Measurements from ENCODE around the gene GPM6B.
"Not testable (repeated sequence)": the region's sequence is repeated elsewhere in the genome, so short reads cannot be mapped to it uniquely, and the experiment has no call there.

Gene GPM6B

DNA sequence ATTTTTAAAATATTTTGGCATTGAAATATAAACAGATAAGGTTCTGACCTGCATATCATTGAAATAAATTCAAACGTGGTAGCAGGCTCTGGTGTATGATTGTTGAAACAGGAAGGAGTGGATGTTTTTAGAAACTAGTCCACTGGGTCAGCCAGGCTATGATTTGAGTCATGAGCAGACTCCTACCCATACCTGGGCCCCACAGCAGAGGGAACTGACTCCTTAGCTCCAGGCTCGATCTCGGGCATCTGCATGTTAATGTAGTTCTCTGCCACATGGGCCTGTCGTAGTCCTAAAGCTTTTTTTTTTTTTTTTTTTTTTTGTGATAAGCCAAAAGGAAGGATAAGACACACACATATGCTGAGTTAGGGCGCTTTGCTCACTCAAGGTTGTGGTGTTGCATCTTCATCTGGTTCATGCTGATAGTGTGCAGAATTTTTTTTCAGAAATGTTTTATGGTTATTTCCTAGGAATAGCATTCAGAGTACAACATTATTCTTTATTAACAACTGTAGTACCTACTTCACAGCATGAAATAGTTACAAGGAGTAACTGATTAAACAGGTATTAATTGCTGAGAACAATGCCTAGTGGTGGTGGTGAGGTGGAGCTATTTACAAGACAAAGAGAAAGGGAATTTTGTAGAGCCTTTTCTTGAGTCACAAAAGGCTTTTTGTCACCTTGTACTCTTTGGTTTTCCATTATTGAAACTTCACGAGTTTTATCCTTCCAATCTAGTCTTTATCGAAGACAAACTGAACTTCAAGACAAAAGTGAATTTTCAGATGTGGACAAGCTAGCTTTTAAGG, 55.1 kb downstream of the GPM6B start:
- DNase-seq: peak; percentile 30

DNA sequence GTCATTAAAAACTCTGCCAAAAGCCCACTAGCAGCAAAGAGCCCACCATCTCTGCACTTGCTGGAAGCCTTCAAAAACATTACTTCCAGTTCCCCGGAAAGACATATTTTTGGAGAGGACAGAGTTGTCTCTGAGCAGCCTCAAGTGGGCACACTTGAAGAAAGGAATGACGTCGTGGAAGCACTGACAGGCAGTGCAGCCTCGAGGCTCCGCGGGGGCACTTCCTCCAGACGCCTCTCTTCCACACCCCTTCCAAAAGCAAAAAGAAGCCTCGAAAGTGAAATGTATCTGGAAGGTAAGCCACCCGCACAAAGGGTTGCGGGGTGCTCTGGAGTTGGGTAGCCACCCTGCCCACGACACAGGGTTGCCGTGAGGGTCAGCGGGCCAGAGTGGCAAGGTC, 56.5 kb downstream of the GPM6B start:
- DNase-seq: no peak

DNA sequence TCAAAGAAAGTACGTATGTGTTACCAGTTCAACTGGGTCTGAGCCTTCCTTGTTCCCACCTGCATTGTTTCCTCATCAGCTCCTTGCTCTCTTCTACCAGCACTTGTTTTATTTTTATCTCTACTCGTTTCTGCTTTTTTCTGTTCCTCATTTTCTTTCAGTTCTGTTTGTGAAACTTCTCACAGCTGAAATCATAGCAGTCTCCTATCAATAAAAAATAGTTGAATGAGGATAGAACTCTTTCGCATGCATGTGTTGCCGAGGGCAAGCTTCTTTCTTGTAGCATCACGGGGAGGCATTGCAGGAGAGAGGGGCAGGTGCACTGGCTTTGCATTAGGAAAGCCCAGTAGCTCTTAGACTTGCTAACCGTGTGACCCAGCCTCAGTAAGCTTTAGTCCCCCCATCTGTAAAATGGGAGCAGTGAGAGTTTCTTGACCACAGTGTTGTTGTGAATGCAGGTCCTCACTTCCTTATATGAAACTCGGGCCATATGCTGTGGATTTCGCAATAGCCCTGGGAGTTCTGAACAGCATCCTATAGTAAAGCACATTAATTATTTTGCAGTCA, 57.7 kb downstream of the GPM6B start:
- no peak for DNase-seq

DNA sequence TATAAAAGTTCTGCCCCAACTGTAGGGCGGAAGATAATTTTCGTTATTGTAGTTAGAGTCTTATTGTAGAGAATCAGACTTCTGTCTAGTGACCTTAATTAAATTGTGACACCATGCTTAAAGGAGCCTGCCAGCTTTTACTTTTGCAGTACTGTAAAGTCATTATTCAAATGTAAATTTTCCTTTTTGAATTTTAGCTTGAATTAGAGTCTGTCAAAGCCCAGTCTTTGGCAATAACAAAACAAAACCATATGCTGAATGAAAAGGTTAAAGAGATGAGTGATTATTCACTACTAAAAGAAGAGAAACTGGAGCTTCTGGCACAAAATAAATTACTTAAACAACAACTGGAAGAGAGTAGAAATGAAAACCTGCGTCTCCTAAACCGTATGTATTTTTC, 60.5 kb downstream of the GPM6B start:
- no peak for DNase-seq

DNA sequence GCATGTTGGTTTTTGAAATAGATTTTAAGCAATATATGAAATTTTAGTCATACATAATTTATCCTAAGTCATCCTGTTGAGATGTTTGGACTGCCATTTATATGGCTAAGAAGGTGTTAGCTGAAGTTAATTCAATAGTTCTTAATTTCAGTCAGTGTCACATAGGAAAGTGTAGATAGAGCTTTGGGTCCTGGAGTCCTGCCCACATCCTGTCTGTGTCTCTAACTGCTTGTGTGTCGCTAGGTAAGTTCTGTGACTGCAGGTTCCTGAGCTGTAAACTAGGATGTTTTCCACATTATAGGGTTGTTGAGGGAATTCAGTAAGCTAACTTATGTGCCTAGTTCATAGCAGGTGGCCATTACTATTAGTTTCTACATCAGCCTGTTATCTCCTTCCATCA, 61.6 kb downstream of the GPM6B start:
- peak; percentile 32 for DNase-seq

DNA sequence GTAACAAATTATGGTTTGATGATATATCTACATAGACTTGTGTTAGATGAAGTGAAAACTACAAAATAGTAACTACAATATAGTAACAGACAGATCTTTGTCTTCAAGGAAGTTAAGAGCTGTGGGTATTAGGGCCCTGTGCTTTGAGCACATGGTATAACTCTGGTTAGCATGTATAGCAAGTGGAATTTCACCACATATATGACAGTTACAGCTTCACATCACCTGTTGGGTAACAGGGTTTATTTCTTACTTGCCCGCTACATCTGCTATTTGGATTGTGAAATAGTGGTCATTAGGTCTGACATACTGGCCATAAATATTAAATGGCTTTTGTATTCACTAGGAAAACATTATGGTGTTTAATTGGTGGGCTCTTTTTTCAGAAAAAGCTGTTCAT, 62.1 kb downstream of the GPM6B start:
- DNase-seq: no peak

DNA sequence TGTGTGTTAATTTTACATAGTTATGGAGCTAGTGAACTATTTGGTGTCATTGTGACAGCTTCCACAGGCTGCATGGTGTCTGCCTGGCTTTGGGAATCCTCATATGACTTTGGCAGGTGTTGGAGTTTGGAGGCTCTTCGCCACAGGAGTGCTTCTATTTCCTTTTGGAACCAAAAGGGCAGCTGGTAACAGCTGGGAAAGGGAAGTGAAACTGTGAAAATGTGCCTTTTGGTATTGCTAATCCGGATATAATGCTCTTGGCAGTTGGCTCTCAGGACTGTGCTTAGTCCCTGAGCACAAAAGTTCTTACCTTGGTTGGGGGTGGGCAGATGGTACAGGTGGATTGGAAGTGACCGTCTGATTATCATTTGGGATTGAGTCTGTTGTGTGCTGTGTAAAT, 64.2 kb downstream of the GPM6B start:
- no peak for DNase-seq

DNA sequence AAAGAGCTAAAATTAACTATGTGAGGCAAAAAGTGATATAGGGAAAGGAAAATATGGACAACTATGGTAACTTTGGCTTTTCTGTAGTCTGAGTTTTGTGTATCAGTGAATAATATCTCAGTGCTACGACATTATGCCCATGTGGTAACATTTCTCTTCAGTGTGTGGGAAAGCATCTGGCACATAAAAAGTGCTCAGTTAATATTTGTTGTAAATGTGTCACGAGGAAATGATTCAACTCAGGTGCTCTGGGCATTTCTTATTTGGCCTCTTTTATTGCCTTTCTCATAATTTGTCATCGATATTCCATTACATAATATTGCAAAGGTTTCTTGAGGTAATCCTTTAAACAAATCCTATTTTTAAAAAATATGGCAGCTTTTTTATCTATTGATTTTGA, 64.8 kb downstream of the GPM6B start:
- no peak for DNase-seq

DNA sequence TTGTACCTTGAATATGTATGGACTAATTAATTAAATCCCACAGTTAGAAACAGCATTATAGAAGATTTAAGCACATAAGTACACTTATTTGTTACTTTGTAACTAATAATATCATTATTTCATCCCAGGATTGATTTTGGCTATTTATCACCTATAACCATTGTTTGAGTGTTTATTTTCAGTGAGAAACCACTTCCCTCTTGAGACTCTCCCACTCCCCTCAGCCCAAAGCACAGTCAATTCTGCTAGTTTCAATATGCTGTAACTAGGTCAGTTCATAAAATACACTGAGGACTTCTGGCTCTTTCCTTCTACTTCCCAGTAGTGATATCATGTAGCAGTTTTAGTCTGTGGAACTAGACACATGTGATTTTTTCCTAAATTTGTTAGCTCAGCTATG, 66.1 kb downstream of the GPM6B start:
- peak; percentile 32 for DNase-seq

DNA sequence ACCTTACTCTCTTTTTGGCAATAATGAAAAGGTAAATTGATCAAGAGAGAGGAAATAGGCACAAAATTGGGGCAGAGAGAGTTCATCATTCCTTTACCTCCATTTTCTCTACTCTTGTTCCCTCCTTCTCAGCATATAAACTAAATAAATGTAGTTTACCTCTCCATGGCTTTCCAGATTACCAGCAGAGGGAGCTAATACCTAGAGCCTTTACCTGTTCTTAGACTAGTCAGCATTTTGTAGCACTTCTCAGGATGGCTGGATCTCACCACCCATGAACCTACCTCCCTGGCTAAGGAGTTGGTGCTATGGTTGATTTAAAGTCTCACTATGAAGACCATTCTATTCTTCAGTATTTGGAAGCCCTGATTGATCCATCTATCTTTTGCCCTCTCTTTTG, 66.7 kb downstream of the GPM6B start:
- DNase-seq: peak; percentile 62

DNA sequence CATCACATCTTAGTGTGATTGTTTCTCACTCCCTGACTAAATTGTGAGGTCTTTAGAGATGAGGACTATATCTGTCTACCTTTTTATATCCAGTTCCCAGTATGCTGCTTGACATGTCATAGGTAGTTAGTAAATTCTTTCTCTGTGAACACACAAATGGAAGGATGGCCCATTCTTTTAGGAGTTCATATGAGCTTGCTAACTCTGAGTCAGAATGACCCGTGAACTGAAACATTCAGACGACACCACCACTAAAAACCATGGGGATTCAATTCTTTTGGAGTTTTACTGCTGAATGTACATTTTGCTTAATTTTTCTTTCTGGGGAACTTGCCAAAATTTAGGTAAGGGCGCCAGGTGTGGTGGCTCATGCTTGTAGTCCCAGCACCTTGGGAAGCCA, 68.4 kb downstream of the GPM6B start:
- no peak for DNase-seq

DNA sequence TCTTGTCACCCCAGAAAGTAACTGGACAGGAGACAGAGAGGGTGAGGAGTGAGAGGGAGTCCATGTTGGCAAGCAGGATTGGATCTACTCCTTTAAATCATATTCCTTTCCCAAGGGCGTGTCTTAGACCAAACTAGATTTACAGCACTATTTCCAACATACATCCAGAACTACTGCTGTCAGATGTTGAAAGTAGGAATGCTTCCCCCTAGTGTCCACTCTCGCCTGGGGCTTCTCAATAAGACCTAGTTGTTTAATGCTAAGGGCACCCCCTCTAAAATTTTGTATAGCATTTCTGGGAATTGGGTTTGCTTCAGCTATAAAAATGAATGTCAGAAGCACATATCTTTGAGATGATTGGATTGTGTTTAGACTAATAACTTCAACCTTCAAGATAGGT, 69.1 kb downstream of the GPM6B start:
- DNase-seq: peak; percentile 24

DNA sequence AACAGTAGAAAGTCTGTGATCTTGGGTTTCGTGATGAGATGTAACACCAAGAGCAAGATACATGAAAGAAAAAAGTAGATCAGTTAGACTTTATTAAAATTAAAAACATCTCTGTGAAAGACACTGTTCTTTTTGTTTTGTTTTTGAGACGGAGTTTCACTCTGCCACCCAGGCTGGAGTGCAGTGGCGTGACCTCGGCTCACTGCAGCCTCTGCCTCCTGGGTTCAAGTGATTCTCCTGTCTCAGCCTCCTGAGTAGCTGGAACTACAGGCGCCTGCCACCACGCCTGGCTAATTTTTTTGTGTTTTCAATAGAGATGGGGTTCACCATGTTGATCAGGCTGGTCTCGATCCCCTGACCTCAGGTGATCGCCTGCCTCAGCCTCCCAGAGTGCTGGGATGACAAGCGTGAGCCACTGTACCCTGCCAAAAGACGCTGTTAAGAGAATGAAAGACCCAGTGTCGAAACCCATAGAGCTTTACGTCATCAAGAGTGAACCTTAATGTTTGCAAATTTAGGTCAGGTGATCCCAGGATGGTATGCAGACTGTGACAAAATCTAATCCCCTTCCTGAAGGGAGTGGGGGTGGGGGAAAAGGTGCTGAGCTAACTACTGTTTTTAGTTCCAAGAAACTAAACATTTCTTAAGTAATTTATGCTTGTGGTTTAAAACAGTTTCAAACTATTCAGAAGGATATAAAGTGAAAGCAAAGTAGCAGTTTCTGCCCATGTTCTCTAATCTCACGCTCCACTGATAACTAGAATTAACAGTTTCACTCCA, 74.3 kb downstream of the GPM6B start:
- DNase-seq: peak; percentile 76

DNA sequence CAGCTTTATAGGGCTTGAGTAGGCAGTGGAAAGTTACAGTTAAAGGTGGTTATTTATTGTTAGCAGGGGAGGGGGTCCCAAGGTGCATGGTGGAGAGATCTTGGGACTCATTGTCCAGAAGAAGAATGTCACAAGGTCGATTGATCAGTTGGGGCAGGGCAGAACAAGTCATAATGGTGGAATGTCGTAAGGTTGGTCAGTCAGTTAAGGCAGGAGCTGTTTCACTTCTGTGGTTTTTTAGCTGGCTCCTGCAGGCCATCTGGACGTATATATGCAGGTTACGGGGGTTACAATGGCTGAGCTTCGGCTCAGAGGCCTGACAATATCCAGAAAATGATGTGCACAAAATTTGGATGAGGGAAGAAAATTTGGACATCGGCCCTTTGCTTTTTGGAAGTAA, 75.2 kb downstream of the GPM6B start:
- no peak for DNase-seq

DNA sequence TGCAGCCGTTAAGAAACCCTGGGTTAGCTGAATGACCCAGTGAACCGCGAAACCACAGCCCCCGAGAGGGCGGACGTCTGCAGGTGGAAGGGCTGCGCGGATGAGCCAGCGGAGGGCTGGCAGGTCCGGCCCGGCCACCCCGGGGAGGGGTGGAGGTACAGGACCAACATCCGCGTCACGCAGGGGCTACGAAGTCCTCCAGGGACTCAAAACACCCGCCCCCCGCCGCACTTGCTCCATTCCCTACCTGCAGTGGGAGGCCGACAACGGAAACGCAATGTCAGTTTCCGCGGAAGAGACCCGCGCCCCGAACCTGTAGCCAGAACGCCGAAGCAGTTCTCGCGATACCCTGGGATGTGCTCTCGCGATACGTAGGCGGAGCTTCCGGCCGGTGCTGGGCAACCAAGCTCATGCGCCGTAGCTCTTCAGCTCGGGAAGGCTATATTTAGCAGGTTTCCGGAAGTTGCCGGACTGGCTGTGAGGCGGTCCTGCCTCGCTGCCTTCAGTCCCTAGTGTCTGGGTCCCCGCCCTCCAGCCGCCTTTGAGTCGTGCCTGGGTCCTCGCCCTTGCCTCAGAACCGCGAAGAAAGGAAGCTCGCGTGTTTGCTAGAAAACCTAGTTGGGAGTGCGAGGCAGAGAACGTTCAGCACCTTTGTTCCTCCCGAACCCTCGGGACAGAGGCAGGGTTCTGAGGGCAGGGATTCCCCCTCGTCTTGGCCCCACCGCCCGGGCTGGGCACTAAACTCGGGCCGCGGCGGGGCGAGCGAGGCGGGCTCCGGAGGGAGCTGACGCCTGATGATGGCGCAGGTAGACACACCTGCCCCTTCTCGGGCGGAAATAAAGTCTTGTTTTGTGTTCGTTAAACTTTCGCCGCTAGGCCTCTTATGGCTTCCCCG, 82.4 kb downstream of the GPM6B start, which contains the start of the genes OFD1 and TRAPPC2:
OFD1 (plus strand) TSS at position 471 of the 895 bp plus-strand sequence; CDS start at position 795, 324 bp downstream.
TRAPPC2 (minus strand) TSS at position 343 of the 895 bp plus-strand sequence. CDS start 14,657 bp downstream, outside the sequence.
- peak; percentile 96 for DNase-seq

DNA sequence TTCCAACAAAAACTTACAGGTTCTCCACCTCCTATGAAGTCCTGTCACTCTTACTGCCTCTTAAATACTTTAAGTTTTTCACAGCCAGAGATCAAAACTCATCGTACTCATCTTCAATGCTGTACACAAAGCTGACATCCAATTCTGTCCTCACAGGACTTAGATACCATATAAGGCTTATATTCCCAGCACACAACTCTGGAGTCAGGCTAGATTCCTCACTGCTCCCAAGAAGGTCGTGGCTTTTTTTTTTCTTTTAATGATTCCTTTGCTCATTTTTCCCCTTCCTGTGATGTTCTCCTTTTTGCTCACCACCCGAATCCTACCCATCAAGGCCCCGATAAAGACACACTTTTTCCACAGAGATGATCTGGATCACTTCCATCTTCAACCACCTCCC, 83.4 kb downstream of the GPM6B start:
- DNase-seq: no peak

DNA sequence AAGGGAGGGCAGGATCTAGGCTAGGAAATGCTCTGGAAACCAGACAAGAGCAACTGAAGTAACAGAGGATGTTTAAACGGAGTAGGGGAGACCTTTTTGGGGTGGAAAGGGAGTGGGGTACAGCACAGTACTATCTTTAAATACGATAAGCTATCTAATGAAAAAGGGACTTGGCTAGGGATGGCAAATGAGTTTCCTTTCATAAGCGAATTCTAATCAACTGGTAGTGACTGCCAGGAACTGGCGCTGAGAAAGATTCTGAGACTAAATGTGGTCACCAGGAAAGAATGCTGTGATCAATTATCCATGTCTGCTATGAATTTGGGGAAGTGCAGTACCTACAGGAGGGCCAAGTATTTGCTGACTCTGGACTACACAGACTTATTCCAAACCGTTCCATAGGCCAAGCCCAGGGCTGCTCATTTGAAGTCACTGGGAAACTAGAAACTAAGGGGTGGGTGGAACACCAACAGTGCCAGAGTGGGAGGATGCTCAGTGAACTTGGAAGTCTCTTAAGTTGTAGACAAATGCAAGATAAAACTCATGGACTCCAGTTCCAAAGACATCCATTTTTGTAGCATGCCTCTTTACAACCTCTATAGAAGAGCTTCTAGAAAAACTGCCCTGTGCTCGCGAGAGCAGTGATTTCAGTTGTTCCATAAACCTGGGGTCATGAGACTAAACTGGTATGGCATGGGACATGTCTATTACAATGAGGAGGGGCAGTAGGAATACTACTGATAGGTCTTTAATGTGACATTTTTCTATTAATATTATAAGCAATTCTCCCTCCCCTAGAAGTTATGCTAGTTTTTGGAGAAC, 84.4 kb downstream of the GPM6B start:
- no peak for DNase-seq

DNA sequence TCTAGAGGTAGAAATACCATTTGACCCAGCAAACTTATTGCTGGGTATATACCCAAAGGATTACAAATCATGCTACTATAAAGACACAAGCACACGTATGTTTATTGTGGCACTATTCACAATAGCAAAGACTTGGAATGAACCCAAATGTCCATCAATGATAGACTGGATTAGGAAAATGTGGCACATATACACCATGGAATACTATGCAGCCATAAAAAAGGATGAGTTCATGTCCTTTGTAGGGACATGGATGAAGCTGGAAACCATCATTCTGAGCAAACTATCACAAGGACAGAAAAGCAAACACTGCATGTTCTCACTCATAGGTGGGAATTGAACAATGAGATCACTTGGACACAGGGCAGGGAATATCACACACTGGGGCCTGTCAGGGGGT, 86.4 kb downstream of the GPM6B start:
- DNase-seq: not testable (repeated sequence)

DNA sequence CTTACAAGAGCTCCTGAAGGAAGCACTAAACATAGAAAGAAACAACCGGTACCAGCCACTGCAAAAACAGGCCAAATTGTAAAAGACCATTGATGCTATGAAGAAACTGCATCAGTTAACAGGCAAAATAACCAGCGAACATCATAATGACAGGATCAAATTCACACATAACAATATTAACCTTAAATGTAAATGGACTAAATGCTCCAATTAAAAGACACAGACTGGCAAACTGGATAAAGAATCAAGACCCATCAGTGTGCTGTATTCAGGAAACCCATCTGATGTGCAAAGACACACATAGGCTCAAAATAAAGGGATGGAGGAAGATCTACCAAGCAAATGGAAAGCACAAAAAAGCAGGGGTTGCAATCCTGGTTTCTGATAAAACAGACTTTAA, 90.3 kb downstream of the GPM6B start:
- DNase-seq: not testable (repeated sequence)

DNA sequence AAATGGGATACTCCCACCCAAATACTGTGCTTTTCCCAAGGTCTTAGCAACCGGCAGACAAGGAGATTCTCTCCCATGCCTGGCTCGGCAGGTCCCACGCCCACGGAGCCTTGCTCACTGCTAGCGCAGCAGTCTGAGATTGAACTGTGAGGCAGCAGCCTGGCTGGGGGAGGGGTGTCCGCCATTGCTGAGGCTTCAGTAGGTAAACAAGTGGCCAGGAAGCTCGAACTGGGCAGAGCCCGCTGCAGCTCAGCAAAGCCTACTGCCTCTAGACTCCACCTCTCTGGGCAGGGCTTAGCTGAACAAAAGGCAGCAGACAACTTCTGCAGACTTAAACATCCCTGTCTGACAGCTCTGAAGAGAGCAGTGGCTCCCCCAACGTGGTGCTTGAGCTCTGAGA, 92.0 kb downstream of the GPM6B start:
- DNase-seq: peak; percentile 23

DNA sequence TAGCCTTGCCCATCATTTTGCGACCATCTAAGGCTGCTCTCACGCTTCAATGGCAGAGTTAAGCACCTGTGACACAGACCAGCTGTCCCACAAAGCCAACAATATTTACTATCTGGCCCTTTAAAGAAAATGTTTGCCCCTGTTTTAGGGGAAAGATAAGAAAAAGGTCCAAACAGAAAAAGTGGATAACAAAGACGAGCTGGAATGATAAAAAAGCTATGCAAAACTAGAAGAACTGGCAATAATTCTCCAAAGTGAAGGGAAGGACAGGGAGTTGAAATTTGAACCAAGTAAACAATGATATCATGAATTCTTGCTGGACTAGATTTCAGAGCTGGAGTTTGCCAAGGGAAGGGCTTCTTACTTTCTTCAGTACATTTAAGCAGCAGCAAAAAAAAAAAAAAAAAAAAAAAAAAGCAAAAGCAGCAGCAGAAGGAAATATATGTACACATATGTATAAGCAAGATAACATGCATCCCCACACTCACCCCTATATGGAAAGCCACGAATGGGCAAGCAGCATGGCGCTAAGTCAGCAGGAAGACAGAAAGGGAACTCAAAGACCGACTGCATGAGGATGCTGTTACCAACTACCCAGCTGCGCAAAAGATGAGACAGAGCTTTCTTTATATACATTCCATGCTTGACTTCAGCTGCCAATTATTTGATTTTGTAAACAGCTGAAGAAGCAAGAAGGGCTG, 94.9 kb downstream of the GPM6B start:
- DNase-seq: no peak

Measured in activated CD4-positive, alpha-beta T cell treated with anti-CD3 and anti-CD28 coated beads, Interleukin-2, Interleukin-6, amounts not matched to agents 100 ng/mL and 50 ng/mL, durations not matched to agents 16 hours and 8 hours (primary cell).